HL-60/S4 (cell line): ENCODE measurements around the gene MFSD12.
"Not testable (repeated sequence)": the region's sequence is repeated elsewhere in the genome, so short reads cannot be mapped to it uniquely, and the experiment has no call there.

Source experiments
- in situ Hi-C: fragments of 300-500 bp; cut with MboI; formaldehyde crosslinking; loops from 2 replicates; pipeline ENCODE4 v1.14.3; 2022; ENCODE audit warnings: low sequenced_read_pairs

The MFSD12 gene

GRCh38 chr19:3510727-3511126 lies 46.7 kb downstream of the MFSD12 start:
- in situ Hi-C loops, result no loop called here

- in situ Hi-C loops, result no loop called here
Measured at GRCh38 chr19:3509566-3509989, 47.8 kb downstream of the MFSD12 start.

GRCh38 chr19:3508771-3509535 lies 48.4 kb downstream of the MFSD12 start:
- in situ Hi-C loops, result no loop called here

- in situ Hi-C loops, result not testable (repeated sequence)
Measured at GRCh38 chr19:3508121-3508661, 49.2 kb downstream of the MFSD12 start.

- in situ Hi-C loops, result no loop called here
Measured at GRCh38 chr19:3507371-3508120, 49.8 kb downstream of the MFSD12 start.

GRCh38 chr19:3506384-3507340 lies 50.7 kb downstream of the MFSD12 start:
- in situ Hi-C loops, result no loop called here

GRCh38 chr19:3505598-3506383 lies 51.6 kb downstream of the MFSD12 start, which contains the start of gene FZR1:
FZR1 (plus strand) TSS chr19:3506311; CDS start chr19:3522990, 16,679 bp downstream.
- in situ Hi-C loops, result no loop called here

GRCh38 chr19:3504735-3505134 lies 52.7 kb downstream of the MFSD12 start:
- in situ Hi-C loops, result no loop called here

- in situ Hi-C loops, result no loop called here
Measured at GRCh38 chr19:3503036-3503572, 54.3 kb downstream of the MFSD12 start.

GRCh38 chr19:3501780-3502179 lies 55.6 kb downstream of the MFSD12 start:
- in situ Hi-C loops, result no loop called here

GRCh38 chr19:3500429-3501101 lies 56.8 kb downstream of the MFSD12 start, which contains the start of gene DOHH:
DOHH (minus strand) TSS chr19:3500674; CDS start chr19:3496814, 3,860 bp downstream.
- in situ Hi-C loops, result no loop called here

GRCh38 chr19:3499738-3500428 lies 57.5 kb downstream of the MFSD12 start:
- in situ Hi-C loops, result loop anchor here (25.0 kb wide), 1 partner anchor 538 kb away; no protein-coding TSS in a partner anchor

GRCh38 chr19:3497757-3498520 lies 59.4 kb downstream of the MFSD12 start:
- in situ Hi-C loops, result loop anchor here (25.0 kb wide), 1 partner anchor 536 kb away; no protein-coding TSS in a partner anchor

- in situ Hi-C loops, result loop anchor here (25.0 kb wide), 1 partner anchor 534 kb away; no protein-coding TSS in a partner anchor
Measured at GRCh38 chr19:3496392-3497273, 60.8 kb downstream of the MFSD12 start.

- in situ Hi-C loops, result loop anchor here (25.0 kb wide), 1 partner anchor 532 kb away; no protein-coding TSS in a partner anchor
Measured at GRCh38 chr19:3494559-3494958, 62.8 kb downstream of the MFSD12 start.
